Astrocyte of the hippocampus (primary cell): ENCODE measurements around the gene HIBCH.
A peak's percentile ranks its signal among the peaks of the same experiment; 100 is the strongest.
"Not testable (repeated sequence)": the region's sequence is repeated elsewhere in the genome, so short reads cannot be mapped to it uniquely, and the experiment has no call there.

Source experiments
- DNase-seq: peaks from one replicate; pipeline ENCODE4 v3.0.0; 2011; ENCODE audit warnings: low read depth, low spot score

HIBCH gene

DNA sequence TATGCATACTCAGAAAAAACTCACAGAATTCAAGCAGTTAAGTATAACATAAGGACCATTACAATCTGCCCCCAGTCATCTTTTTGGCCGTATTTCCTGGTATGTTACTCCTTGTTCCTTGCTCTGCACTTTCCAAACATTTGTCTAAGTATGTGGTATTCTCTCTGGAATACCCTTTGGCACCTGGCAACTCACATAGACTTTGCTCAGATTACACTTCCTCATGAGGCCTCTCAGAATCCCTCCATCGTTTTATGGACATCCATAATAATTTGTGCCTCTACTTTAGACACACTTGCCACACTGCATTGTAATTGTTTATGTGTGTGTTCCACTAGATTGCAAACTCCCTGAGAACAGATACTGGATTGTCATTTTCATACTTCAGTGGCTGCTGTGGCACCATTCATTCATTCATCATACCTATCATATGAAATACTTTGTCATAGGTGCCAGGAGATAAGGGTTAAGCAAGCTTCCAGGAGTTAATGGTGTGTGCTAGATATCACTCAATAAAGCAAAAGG, 84.0 kb downstream of the HIBCH start:
- no peak for DNase-seq

DNA sequence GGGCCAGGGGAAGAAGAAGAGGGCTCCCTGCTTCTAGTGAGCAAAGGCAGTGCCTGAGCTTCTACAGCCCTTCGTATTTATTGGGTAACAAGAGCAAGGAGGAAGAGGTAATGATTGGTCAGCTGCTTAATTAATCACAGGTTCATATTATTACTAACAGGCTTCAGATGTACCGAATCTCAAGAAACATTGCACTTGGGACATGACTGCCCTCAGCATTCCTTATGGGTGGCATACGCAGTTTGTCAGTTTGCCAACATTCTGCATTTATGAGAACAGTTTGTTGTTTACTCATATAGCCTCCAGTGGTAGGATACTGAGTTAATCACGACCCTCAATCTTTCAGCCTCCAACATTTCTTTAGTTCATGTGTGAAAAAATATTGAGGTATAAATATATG, 84.5 kb downstream of the HIBCH start:
- no peak for DNase-seq

- DNase-seq, result not testable (repeated sequence)
Observed at GRCh38 chr2:190223989-190224388, 95.6 kb downstream of the HIBCH start.

DNA sequence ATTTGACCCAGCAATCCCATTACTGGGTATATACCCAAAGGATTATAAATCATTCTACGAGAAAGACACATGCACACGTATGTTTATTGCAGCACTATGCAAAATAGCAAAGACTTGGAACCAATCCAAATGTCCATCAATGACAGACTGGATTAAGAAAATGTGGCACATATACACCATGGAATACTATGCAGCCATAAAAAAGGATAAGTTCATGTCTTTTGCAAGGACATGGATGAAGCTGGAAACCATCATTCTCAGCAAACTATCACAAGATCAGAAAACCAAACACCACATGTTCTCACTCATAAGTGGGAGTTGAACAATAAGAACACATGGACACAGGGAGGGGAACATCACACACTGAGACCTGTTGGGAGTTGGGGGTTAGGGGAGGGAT, 96.9 kb downstream of the HIBCH start:
- DNase-seq, result not testable (repeated sequence)

DNA sequence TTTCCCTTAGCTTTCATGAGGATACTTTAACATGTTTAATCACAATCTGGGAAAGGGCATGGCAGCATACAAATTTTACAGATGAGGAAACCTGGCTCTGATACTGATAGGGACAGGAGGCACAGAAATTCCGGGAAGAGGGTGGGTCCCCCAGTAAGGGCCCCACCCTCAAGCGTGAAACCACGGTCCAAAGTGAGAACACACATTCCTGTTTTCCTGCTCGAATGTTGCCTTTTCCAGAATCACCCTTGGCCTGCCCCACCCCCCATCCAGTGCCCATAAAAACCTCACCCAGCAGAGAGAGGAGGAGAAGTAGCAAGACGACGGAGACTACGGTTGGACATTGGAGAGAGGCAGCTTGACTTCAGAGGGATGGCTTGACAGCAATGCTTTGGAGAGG, 98.2 kb downstream of the HIBCH start:
- no peak for DNase-seq

GRCh38 chr2:190219186-190219585, 100.4 kb downstream of the HIBCH start:
- no peak for DNase-seq

DNA sequence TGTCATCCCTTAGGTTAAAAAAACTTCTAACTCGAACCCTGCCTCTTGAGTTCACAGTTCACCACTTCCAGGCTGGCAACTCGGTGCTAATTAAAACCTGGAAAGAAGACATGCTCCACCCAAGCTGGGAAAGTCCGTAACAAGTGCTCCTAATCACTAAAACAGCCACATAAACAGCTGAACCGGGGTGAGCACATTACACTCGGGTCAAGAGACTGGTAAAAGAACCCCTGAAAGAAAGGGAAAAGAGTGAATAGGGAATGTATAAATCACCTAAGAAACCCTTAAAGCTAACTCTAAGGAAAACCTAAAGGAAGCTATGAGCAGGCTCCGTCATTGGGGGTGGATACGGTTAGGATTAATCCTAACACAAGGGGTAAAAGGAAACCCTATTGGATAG, 102.0 kb downstream of the HIBCH start:
- DNase-seq, result no peak

DNA sequence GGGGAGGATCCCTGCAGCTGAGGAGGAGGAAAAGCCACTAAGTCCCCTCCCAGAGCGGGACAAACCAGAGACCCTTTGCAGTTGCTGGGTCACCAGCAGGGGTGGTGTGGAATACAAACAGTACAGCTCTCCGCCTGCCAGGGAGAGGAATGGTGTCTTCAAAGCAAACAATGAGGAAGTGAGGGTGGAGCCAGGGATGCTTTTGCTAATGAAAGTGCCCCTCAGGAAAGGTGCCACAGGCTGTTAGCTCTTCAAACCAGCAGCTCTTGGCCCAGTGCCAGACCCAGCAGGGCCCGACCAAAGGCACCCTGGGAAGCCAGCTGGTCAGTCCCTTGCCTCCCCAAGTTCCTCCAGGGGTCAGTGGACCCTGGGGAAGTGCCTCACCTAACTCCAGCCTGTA, 102.8 kb downstream of the HIBCH start:
- peak; percentile 36 for DNase-seq

DNA sequence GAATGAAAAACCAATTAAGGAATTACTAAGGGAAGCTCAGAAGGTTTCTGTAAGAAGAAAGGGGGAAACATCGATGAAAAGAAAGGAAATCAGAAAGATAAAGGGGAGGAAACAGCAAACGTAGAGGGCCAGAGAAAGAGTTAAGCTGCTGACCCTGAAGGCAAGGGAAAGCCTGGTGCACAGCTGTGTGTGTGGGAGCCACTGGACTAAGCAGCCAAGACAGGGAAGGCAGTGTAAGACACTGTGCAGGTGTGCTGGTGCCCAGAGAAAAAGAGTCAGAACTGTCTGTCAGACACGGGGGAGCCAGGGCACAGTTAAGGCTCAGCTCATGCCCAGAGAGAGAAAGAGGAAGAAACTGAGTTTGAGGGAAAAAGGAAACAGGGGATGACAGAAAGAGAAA, 104.0 kb downstream of the HIBCH start:
- DNase-seq, result no peak

DNA sequence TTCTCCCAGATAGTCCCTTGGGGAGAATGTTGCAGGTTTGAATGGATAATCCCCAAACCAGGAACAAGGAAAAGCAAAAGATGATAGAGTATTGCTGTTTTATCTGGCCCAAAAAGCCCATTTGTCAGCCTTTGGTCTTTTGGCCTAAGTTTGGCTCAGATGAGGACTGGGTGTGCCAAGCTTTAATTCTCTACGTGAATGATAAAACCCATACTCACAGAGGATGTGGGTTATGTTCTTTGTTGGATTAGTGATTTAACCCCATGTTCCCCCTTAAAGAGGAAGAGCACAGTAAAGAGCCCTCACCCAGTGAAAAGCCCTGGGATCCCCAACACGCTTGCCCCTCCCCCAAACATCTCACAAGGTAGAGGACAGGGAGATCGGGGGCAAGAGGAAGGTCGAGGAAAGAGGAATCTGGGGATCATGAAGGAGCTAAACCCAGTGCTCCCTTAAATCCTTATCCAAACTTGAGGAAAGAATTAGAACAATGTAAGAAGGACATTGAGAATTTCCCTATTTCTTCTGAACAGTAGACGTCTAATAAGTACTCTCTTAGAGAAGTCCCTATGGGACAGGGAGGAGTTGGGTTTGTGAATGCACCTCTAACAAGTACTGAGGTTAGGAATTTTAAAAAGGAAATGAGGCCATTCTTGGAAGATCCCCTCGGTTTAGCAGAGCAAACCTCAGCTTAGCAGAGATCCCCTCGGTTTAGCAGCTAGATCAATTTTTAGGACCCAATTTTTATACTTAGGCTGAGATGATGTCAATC, 105.0 kb downstream of the HIBCH start:
- DNase-seq, result peak; percentile 25

DNA sequence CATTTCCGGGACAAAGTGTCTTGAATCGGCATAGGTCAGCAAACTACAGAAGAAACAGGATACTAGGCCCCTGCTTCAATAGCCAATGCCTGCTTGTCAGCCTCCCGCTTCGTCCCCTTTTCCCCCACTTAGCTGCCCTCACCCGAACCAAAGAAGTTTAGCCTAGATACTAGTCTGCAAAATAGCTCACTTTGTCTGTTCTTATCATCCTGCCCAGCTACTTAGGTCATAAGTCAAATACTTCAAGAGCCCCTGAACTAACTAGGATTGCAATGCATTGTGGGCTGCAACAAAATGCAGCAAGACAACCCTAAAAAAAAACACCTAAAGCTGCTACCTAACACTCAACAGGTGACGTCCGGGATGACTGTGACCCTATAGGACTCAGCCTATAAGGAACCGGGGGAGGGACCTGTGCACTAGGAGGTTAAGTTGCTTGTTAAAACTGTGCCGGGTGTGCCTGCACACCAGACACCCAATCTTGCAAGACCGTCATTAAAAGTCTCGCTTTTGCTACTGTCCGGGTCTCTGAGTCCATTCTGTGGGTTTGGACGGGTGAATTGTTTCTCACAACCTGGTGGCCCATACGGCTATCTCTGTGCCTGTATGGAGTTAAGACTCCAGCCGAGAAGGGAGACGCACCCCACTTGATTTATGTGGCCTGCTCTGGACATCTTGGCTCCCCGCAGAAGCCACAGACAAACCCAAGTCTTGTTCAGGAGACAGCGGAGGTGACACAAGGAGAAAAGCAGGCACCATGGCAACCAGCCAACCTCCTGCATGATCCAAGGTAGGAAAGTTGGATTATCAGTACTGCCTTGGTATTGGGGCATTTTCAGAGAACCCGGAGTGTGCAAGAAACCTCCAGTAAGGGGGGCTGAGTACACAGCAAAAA, 105.9 kb downstream of the HIBCH start:
- peak; percentile 27 for DNase-seq

- no peak for DNase-seq
Observed at GRCh38 chr2:190210471-190210870, 109.2 kb downstream of the HIBCH start.

- no peak for DNase-seq
Observed at GRCh38 chr2:190209559-190209958, 110.1 kb downstream of the HIBCH start.

GRCh38 chr2:190207930-190208329, 111.7 kb downstream of the HIBCH start:
- no peak for DNase-seq

DNA sequence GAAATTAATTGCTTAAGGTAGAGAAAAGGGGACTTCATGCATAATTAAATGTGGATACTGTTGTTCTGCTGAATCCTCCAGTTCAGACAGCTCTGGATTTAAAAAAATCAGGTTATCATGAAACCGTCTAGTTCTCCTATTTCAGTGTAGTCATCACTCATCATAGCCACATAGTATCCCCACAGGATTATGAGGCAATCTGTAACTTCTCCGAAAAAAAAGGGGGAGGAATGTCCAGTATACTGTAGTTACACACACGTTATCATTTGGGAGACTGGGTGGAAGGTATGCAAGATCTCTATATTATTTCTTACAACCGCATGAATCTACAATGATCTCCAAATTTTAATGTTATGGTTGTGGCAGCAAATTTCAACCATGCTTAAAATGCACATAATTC, 114.0 kb downstream of the HIBCH start:
- DNase-seq, result no peak

DNA sequence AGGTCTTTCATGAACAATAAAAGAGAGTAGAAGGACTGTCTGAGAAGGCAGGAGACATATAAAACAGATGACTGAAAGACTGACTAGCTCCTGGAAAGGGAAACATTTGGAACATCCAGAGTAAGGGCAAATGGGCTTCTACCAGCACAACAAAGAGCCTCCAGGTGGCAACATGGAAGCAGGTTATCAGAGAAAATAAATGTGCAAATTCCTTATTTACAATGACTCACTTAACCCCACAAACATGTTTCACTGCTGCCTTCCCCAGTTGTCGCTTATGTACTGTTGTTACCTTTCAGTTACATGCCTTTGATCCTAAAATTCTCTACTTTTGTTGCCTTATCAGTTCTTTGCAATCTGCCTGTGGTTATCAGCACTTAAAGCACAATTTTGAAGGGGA, 117.0 kb downstream of the HIBCH start:
- DNase-seq, result no peak

DNA sequence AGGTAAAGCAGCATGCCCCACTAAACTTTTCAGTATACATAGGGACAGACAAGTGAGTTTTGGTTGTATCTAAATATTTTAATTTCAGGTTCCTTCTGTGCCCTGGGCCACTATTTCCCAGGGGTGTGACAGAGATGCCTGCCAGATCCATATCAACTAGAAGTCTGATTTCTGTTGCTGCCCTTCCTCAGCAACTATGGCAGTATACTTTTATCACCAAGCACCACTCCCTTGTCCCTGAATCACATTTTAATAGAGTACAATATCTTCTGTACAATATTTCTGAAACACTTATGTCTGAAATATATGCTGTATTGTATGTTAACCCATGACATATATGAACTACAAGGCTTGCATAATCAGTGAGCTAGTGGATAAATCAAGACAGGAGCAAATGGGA, 117.6 kb downstream of the HIBCH start:
- no peak for DNase-seq

- DNase-seq, result no peak
Observed at GRCh38 chr2:190200603-190201002, 119.0 kb downstream of the HIBCH start.

- DNase-seq, result no peak
Observed at GRCh38 chr2:190199530-190199929, 120.1 kb downstream of the HIBCH start.

DNA sequence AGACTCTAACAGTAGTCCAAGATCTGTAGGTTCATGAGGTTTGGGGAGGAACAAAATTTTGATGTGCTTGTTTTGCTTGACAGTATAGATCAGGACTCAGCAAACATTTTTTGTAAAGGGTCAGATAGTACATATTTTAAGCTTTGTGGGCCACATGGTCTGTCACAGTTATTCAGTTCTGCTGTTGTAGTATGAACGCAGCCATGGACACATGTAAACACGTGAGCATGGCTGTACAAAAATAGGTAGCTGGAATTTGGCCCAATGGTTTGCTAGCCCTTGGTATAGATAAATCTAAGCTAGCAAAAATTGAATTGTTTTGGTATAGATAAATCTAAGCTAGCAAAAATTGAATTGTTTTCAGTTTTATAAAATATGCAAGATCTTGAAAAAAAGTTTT, 120.5 kb downstream of the HIBCH start:
- DNase-seq, result no peak

DNA sequence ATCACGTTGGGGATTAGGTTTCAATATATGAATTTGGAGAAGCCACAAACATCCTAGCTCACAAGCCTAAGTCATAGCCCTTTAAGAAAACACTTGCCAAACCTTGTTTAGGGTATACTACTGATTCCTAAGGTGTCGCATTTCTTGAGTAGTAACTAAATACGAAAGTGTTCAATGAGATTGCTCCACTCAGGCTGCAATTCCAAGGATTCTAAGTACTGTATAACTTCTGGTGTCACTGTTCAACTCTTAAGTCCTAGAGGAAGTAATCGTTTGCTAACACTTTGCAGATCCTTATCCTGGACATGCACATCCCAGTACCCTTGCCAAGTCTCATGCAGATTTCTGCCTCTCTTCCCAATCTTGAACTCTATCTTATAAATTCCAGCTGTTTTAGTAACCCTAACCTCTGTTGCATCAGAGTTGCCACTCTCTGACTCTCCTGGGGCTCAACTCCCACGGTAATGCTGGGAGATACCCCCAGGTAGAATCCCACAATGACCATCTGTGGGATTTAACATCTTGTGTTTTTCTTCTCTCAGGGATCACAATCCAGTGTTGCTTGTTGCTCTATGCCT, 122.4 kb downstream of the HIBCH start:
- DNase-seq, result no peak

GRCh38 chr2:190190507-190191162, 129.0 kb downstream of the HIBCH start:
- DNase-seq, result peak; percentile 34
